ENCODE results near the gene ERMP1. TPM values are rescaled to one million over a fixed set of nuclear protein-coding genes. Genes with fewer than 3 reads are reported as not detected.

Gene ERMP1
- total RNA-seq, 1 experiment from 2014 or later = 17.8 TPM

DNA sequence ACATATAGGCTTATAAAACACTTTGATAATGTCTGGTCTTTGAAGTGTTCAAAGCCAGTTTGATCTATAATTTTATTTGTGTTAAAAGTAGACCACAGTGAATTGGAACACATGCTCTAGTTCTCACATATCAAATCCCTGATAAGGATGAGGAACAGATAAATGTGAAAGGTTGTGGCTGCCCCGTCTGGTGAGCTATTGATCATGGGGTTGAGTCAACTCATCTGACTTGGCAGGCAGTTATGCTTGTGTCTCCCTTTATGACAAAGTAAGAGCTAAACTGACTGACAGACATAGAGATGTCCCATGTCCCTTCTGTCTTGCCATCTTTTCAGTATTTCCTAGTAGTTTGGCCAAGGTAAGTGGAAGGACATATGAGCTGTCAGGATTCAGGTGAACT lies 2.9 kb upstream of the ERMP1 start:
- H3K9me2 ChIP-seq (replicated peaks; ENCODE audit: low read length) = no peaks in the 10 kb centered on the region
- no peak for TF ChIP-seq EZH2 (IDR thresholded peaks at IDR 0.05; ENCODE audit: low read length, unreplicated experiment)
- no peak for TF ChIP-seq EZH2phosphoT487 (IDR thresholded peaks at IDR 0.05; ENCODE audit: borderline replicate concordance, low read length)
- TF ChIP-seq, protein P1, sequence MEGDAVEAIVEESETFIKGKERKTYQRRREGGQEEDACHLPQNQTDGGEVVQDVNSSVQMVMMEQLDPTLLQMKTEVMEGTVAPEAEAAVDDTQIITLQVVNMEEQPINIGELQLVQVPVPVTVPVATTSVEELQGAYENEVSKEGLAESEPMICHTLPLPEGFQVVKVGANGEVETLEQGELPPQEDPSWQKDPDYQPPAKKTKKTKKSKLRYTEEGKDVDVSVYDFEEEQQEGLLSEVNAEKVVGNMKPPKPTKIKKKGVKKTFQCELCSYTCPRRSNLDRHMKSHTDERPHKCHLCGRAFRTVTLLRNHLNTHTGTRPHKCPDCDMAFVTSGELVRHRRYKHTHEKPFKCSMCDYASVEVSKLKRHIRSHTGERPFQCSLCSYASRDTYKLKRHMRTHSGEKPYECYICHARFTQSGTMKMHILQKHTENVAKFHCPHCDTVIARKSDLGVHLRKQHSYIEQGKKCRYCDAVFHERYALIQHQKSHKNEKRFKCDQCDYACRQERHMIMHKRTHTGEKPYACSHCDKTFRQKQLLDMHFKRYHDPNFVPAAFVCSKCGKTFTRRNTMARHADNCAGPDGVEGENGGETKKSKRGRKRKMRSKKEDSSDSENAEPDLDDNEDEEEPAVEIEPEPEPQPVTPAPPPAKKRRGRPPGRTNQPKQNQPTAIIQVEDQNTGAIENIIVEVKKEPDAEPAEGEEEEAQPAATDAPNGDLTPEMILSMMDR (conservative IDR thresholded peaks at IDR 0.05; ENCODE audit: low read depth, low read length) = no peak
- H3K4me3 ChIP-seq (ENCODE audit: low read length) = no peak overlapping the region
- intact Hi-C loops (cut with micrococcal nuclease) = no loop called here
- H3K27ac ChIP-seq (ENCODE audit: low read length) = no peak overlapping the region
- H3K9me3 ChIP-seq (ENCODE audit: low read length) = no peaks in the 10 kb centered on the region
- no peaks in the 10 kb centered on the region for H3F3A ChIP-seq (ENCODE audit: low read length, unreplicated experiment)
- H3K9ac ChIP-seq (ENCODE audit: low read length) = no peak overlapping the region
- ATAC-seq (no peak), DNase-seq (no peak)
- peaks cover 20% of the 10 kb centered on the region for H3K79me2 ChIP-seq (ENCODE audit: low read length)
- no peak overlapping the region for H2AFZ ChIP-seq (ENCODE audit: low read length)
- H3K4me2 ChIP-seq (ENCODE audit: low read length) = no peak overlapping the region
- no peaks in the 10 kb centered on the region; the same call in 1 of the 2 replicates for H3K36me3 ChIP-seq (ENCODE audit: low read depth, low read length)
- no peaks in the 10 kb centered on the region for H3K27me3 ChIP-seq (ENCODE audit: low read length)
- POLR2A ChIA-PET (ENCODE audit: unreplicated experiment) = no interaction called here
- CTCF ChIA-PET = no interaction called here
- no TSS peak for BruUV-seq (replicated peaks)
- no peaks in the 10 kb centered on the region for H4K20me1 ChIP-seq (ENCODE audit: low read length)
- H3K4me1 ChIP-seq (ENCODE audit: insufficient read depth, low read length) = peaks cover 33% of the 10 kb centered on the region

DNA sequence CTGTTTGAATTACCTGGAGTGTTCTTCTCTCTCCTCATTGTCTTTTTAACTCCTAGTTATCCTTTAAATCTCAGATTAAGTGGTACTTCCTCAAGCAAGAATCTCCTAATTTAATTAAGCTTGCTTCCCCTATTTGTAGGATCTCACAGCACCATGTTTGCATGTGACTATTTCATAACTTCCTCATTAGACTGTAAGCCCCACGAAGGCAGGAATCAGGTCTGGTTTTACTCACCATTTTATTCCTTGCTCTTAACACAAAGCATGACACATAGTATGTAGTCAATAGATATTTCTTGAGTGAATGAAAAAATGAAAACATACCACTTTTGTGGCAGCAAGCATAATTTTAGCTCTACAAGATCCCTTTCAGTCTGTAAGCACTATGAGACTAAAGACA lies 1.3 kb upstream of the ERMP1 start:
- peaks cover 22% of the 10 kb centered on the region for H3K4me1 ChIP-seq (ENCODE audit: insufficient read depth, low read length)
- no peaks in the 10 kb centered on the region for H3K9me3 ChIP-seq (ENCODE audit: low read length)
- CTCF ChIA-PET = no interaction called here
- no peak overlapping the region for H3K4me3 ChIP-seq (ENCODE audit: low read length)
- no peak overlapping the region; the same call in 1 of the 2 replicates for H2AFZ ChIP-seq (ENCODE audit: low read length)
- H3F3A ChIP-seq (ENCODE audit: low read length, unreplicated experiment) = no peaks in the 10 kb centered on the region
- H3K9me2 ChIP-seq (replicated peaks; ENCODE audit: low read length) = no peaks in the 10 kb centered on the region
- no peak overlapping the region for H3K27ac ChIP-seq (ENCODE audit: low read length)
- peaks cover 7% of the 10 kb centered on the region for H3K36me3 ChIP-seq (ENCODE audit: low read depth, low read length)
- ATAC-seq (no peak), DNase-seq (no peak)
- H3K4me2 ChIP-seq (ENCODE audit: low read length) = no peak overlapping the region
- H4K20me1 ChIP-seq (ENCODE audit: low read length) = no peaks in the 10 kb centered on the region
- no TSS peak for BruUV-seq (replicated peaks)
- H3K27me3 ChIP-seq (ENCODE audit: low read length) = no peaks in the 10 kb centered on the region
- POLR2A ChIA-PET (ENCODE audit: unreplicated experiment) = no interaction called here
- H3K9ac ChIP-seq (ENCODE audit: low read length) = no peak overlapping the region
- intact Hi-C loops (cut with micrococcal nuclease) = no loop called here
- TF ChIP-seq EZH2 (IDR thresholded peaks at IDR 0.05; ENCODE audit: low read length, unreplicated experiment) (no peak), EZH2phosphoT487 (IDR thresholded peaks at IDR 0.05; ENCODE audit: borderline replicate concordance, low read length) (no peak)
- peaks cover 36% of the 10 kb centered on the region for H3K79me2 ChIP-seq (ENCODE audit: low read length)

DNA sequence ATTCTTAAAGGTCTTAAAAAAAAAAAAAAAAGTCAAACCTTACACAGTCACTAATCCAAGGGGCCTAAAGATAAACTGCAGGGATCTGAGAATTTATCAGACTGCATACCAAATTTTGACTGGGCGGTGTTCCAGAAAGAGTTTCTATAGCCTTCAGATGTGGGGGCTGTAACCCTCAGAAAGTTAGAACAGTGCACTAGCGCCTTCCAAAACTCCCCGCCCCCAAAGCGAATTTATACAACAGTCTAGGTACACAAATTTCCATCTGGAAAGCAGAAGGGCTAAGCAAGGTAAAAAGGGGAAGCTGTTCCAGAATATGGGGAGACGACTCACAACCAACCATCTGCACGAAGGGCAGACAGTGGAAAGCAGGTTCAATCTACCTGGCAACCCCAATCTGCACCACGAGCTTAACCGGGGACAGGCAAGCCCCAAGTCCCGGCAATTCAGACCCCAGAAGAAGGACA lies 813 bp downstream of the ERMP1 start:
- H3K27me3 ChIP-seq (ENCODE audit: low read length) = no peaks in the 10 kb centered on the region
- H3K4me1 ChIP-seq (ENCODE audit: insufficient read depth, low read length) = peaks cover 16% of the 10 kb centered on the region; the same call in 1 of the 2 replicates
- TF ChIP-seq, protein P1 (conservative IDR thresholded peaks at IDR 0.05; ENCODE audit: low read depth, low read length) = no peak
- no peak for TF ChIP-seq EZH2phosphoT487 (IDR thresholded peaks at IDR 0.05; ENCODE audit: borderline replicate concordance, low read length)
- no peaks in the 10 kb centered on the region for H3K9me2 ChIP-seq (replicated peaks; ENCODE audit: low read length)
- H3K4me3 ChIP-seq (ENCODE audit: low read length) = peak overlapping the region; percentile 95
- intact Hi-C loops (cut with micrococcal nuclease) = no loop called here
- peak overlapping the region; percentile 95 for H3K4me2 ChIP-seq (ENCODE audit: low read length)
- BruUV-seq (replicated peaks) = no TSS peak
- ChIA-PET POLR2A (ENCODE audit: unreplicated experiment) (no interaction called here), CTCF (interaction anchor here (1.4 kb wide), 1 partner anchor 33 kb away, joined by 6 read pairs; no protein-coding TSS in a partner anchor)
- peak; percentile 25 for ATAC-seq
- H3K9me3 ChIP-seq (ENCODE audit: low read length) = no peaks in the 10 kb centered on the region
- peak overlapping the region; percentile 92 for H2AFZ ChIP-seq (ENCODE audit: low read length)
- H4K20me1 ChIP-seq (ENCODE audit: low read length) = no peaks in the 10 kb centered on the region
- peak overlapping the region; percentile 78 for H3K9ac ChIP-seq (ENCODE audit: low read length)
- peaks cover 9% of the 10 kb centered on the region for H3K36me3 ChIP-seq (ENCODE audit: low read depth, low read length)
- DNase-seq = no peak
- H3K27ac ChIP-seq (ENCODE audit: low read length) = no peak overlapping the region
- peaks cover 49% of the 10 kb centered on the region for H3K79me2 ChIP-seq (ENCODE audit: low read length)
- H3F3A ChIP-seq (ENCODE audit: low read length, unreplicated experiment) = no peaks in the 10 kb centered on the region

Data from PC-3 (cell line).